Measurements from ENCODE around the gene STRIT1. TPM values are rescaled to one million over a fixed set of nuclear protein-coding genes. Genes with fewer than 3 reads are reported as not detected.

STRIT1 gene
- total RNA-seq, 2 donors from 2014 or later = not detected

Other genes starting within 250 kb of the STRIT1 start
- 10 to 100 TPM; 16.5 to 52.6 TPM for gene MME, start 213.4 kb downstream of the STRIT1 start, total RNA-seq